ENCODE measurements around the gene BAZ2B. TPM values are rescaled to one million over a fixed set of nuclear protein-coding genes. Genes with fewer than 3 reads are reported as not detected.

BAZ2B gene
- total RNA-seq, 2 donors from 2014 or later, result 53.1 to 64.1 TPM

DNA sequence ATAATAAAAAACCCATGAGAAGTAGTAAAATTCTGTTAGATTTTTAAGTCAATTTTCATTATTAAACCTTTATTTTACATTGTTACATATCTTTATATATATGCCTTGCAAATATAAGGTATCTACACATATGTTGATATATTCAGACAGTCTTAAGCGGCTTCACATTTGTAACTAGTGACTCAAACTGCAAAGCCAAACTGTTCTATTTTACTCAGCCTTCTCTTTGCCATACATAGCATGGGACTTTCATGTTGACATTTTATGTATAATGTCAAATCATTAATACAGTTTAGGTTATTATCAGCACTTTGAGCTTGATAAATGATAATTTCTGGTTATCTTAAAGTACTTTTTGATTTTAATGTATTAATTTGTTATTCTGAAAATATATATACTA, 204.9 kb downstream of the BAZ2B start:
- TF ChIP-seq, protein P1, sequence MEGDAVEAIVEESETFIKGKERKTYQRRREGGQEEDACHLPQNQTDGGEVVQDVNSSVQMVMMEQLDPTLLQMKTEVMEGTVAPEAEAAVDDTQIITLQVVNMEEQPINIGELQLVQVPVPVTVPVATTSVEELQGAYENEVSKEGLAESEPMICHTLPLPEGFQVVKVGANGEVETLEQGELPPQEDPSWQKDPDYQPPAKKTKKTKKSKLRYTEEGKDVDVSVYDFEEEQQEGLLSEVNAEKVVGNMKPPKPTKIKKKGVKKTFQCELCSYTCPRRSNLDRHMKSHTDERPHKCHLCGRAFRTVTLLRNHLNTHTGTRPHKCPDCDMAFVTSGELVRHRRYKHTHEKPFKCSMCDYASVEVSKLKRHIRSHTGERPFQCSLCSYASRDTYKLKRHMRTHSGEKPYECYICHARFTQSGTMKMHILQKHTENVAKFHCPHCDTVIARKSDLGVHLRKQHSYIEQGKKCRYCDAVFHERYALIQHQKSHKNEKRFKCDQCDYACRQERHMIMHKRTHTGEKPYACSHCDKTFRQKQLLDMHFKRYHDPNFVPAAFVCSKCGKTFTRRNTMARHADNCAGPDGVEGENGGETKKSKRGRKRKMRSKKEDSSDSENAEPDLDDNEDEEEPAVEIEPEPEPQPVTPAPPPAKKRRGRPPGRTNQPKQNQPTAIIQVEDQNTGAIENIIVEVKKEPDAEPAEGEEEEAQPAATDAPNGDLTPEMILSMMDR (conservative IDR thresholded peaks at IDR 0.05), result no peak
- no peak overlapping the region for H3K4me3 Mint-ChIP-seq
- Histone ChIP-seq H3K4me1 (ENCODE audit: control insufficient read depth, insufficient read depth, low read length) (no peaks in the 10 kb centered on the region), H3K36me3 (ENCODE audit: control insufficient read depth, insufficient read depth, low read length) (peaks cover 43% of the 10 kb centered on the region), H3K9ac (ENCODE audit: extremely low read depth, low read length, poor library complexity, severe bottlenecking) (no peak overlapping the region), H3K27ac (ENCODE audit: low read depth, low read length) (no peak overlapping the region), H3K4me3 (ENCODE audit: low read length) (no peak overlapping the region), H3K9me3 (ENCODE audit: control insufficient read depth, low read length) (peaks cover 7% of the 10 kb centered on the region), H3K27me3 (ENCODE audit: control insufficient read depth, insufficient read depth, low read length, poor library complexity, severe bottlenecking) (no peaks in the 10 kb centered on the region)
- no peaks in the 10 kb centered on the region for H3K27me3 Mint-ChIP-seq (ENCODE audit: insufficient read depth)
- no peak overlapping the region for H3K27ac Mint-ChIP-seq
- peaks cover 48% of the 10 kb centered on the region for H3K36me3 Mint-ChIP-seq (ENCODE audit: low read depth)
- DNase-seq, result no peak
- H3K4me1 Mint-ChIP-seq, result no peaks in the 10 kb centered on the region
- WGBS, 2 experiments (ENCODE audit: insufficient coverage in 1 of 2, insufficient read length in 1 of 2), result 88% methylated on average over 1 of the region's 1 CpG; no CpG with 5 or more reads in 1 of the 2 experiments
- H3K9me3 Mint-ChIP-seq, result peaks cover 5% of the 10 kb centered on the region

DNA sequence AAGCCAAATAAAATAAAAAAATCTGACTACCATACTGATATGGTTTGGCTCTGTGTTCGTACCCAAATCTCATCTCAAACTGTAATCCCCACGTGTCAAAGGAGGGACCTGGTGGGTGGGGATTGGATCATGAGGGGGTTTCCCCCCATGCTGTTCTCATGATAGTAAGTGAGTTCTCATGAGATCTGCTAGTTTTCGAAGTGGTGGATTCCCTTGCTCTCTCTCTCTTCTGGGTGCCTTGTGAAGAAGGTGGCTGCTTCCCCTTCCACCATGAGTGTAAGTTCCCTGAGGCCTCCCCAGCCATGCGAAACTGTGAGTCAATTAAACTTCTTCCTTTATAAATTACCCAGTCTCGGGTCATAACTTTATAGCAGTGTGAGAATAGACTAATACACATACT, 206.1 kb downstream of the BAZ2B start:
- H3K27ac Mint-ChIP-seq, result peak overlapping the region; percentile 75
- H3K9me3 Mint-ChIP-seq, result peaks cover 7% of the 10 kb centered on the region
- WGBS, 2 experiments (ENCODE audit: insufficient coverage in 1 of 2, insufficient read length in 1 of 2), result 74 to 88% methylated on average over 1 to 4 of the region's 5 CpGs

DNA sequence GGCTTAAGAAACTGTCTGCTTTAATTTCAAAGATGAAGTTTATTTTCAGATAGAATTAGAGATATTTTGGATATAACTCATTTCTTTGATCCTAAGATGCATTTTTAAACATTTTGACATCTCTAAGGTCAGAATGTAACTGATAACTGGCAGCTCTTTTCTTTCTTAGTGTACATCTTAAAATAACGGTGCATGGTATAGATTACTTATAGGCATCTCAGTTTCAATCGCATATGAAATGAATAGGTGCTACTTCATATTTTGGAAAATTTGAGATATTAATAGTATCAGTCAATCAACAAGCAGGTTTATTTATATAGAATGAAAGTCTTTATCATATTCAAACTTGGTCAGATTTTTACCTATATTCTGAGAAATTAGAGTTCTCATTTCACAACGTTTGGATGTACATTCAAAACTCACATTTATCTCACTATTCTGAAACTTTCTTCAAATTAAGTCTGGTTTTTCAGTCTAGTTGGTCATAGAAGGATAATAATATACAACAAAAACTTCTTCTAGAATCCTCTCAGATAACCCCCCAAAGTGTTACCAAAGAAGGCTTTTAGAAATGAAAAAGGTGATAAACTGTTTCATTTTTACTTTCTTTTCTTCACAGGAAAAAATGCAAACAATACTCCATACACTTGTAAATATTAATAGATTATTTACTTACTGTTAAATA, 207.1 kb downstream of the BAZ2B start:
- Histone ChIP-seq H3K4me1 (ENCODE audit: control insufficient read depth, insufficient read depth, low read length) (no peaks in the 10 kb centered on the region), H3K27me3 (ENCODE audit: control insufficient read depth, insufficient read depth, low read length, poor library complexity, severe bottlenecking) (no peaks in the 10 kb centered on the region), H3K4me3 (ENCODE audit: low read length) (no peak overlapping the region), H3K27ac (ENCODE audit: low read depth, low read length) (no peak overlapping the region), H3K36me3 (ENCODE audit: control insufficient read depth, insufficient read depth, low read length) (peaks cover 55% of the 10 kb centered on the region), H3K9me3 (ENCODE audit: control insufficient read depth, low read length) (peaks cover 7% of the 10 kb centered on the region), H3K9ac (ENCODE audit: extremely low read depth, low read length, poor library complexity, severe bottlenecking) (no peak overlapping the region)
- WGBS, 2 experiments (ENCODE audit: insufficient coverage in 1 of 2, insufficient read length in 1 of 2), result 96% methylated on average over 3 of the region's 3 CpGs; no CpG with 5 or more reads in 1 of the 2 experiments
- Mint-ChIP-seq H3K9me3 (peaks cover 7% of the 10 kb centered on the region), H3K27ac (no peak overlapping the region), H3K36me3 (ENCODE audit: low read depth) (peaks cover 56% of the 10 kb centered on the region), H3K4me1 (no peaks in the 10 kb centered on the region), H3K27me3 (ENCODE audit: insufficient read depth) (no peaks in the 10 kb centered on the region), H3K4me3 (no peak overlapping the region)
- TF ChIP-seq, protein P1 (conservative IDR thresholded peaks at IDR 0.05), result no peak
- DNase-seq, result no peak

More for the DNA sequence above, 206.1 kb downstream of the BAZ2B start:
- Mint-ChIP-seq H3K36me3 (ENCODE audit: low read depth) (peaks cover 55% of the 10 kb centered on the region), H3K27me3 (ENCODE audit: insufficient read depth) (no peaks in the 10 kb centered on the region), H3K4me3 (no peak overlapping the region), H3K4me1 (no peaks in the 10 kb centered on the region)
- TF ChIP-seq, protein P1 (conservative IDR thresholded peaks at IDR 0.05), result no peak
- H3K4me3 ChIP-seq (ENCODE audit: low read length), result no peak overlapping the region
- no peak for DNase-seq
- no peak overlapping the region for H3K9ac ChIP-seq (ENCODE audit: extremely low read depth, low read length, poor library complexity, severe bottlenecking)
- H3K9me3 ChIP-seq (ENCODE audit: control insufficient read depth, low read length), result peaks cover 7% of the 10 kb centered on the region
- no peaks in the 10 kb centered on the region for H3K4me1 ChIP-seq (ENCODE audit: control insufficient read depth, insufficient read depth, low read length)
- H3K36me3 ChIP-seq (ENCODE audit: control insufficient read depth, insufficient read depth, low read length), result peaks cover 46% of the 10 kb centered on the region
- no peak overlapping the region for H3K27ac ChIP-seq (ENCODE audit: low read depth, low read length)
- H3K27me3 ChIP-seq (ENCODE audit: control insufficient read depth, insufficient read depth, low read length, poor library complexity, severe bottlenecking), result no peaks in the 10 kb centered on the region
